HEK293 (cell line): ENCODE measurements around the gene DARS2.

Source experiments
- CTCF ChIA-PET: fragments of 350-600 bp; formaldehyde crosslinking; extraction: SDS; loops from one replicate; lab custom pipeline; 2021; ENCODE audit warnings: antibody characterized with exemption; lab: Yijun Ruan, JAX
- POLR2A ChIA-PET: fragments of 300-600 bp; formaldehyde crosslinking; extraction: SDS; loops from one replicate; lab custom pipeline; 2020; ENCODE audit warnings: antibody characterized with exemption, inconsistent platforms; lab: Yijun Ruan, JAX
- H3K27ac ChIP-seq: fragments of 200-500 bp; sonication (Bioruptor generic); 2 replicates; pipeline ENCODE4 v1.5.1; 2014; ENCODE audit warnings: low read depth, low read length, control low read depth, inconsistent platforms; ENCODE audit errors: extremely low read depth
- H3K36me3 ChIP-seq, 2 experiments: fragments of 200-500 bp in 1 of 2; sonication (Bioruptor generic) in 1 of 2; 1 replicate in 1 of 2; 2 replicates in 1 of 2; pipeline ENCODE4 v1.5.1; 2014 to 2017; ENCODE audit warnings: inconsistent platforms in 2 of 2, low read length in 2 of 2; ENCODE audit not compliant: control insufficient read depth in 2 of 2, insufficient read depth in 1 of 2
- H3K4me1 ChIP-seq: fragments of 200-500 bp; sonication (Bioruptor generic); 2 replicates; pipeline ENCODE4 v1.5.1; 2014; ENCODE audit warnings: mild to moderate bottlenecking, low read length, inconsistent platforms; ENCODE audit not compliant: control insufficient read depth, insufficient read depth
- H3K4me3 ChIP-seq: 2 replicates; pipeline ENCODE4 v1.5.1; 2011; ENCODE audit warnings: low read depth, mild to moderate bottlenecking, control low read depth, low read length, moderate library complexity
- H3K9me3 ChIP-seq: fragments of 200-500 bp; sonication (Bioruptor generic); 2 replicates; pipeline ENCODE4 v1.5.1; 2014; ENCODE audit warnings: low read depth, low read length, inconsistent platforms; ENCODE audit not compliant: control insufficient read depth, insufficient read depth
- GLI2 ChIP-seq: fragments of 450-650 bp; formaldehyde crosslinking; IDR thresholded peaks from 2 replicates; pipeline ENCODE4; 2017; ENCODE audit warnings: missing biosample characterization, missing genetic modification characterization, low read depth, borderline replicate concordance
- KLF1 ChIP-seq: fragments of 450-650 bp; formaldehyde crosslinking; IDR thresholded peaks from 2 replicates; pipeline ENCODE4 v1.5.1; 2016; ENCODE audit warnings: missing biosample characterization, missing genetic modification characterization
- KLF10 ChIP-seq: fragments of 450-650 bp; IDR thresholded peaks from 2 replicates; pipeline ENCODE4 v1.5.1; 2018; ENCODE audit warnings: missing biosample characterization, mild to moderate bottlenecking, missing genetic modification characterization
- WT1 ChIP-seq: fragments of 450-650 bp; formaldehyde crosslinking; IDR thresholded peaks from 2 replicates; pipeline ENCODE4 v1.5.1; 2016; ENCODE audit warnings: missing biosample characterization, missing genetic modification characterization
- ZBTB7A ChIP-seq: fragments of 450-650 bp; formaldehyde crosslinking; IDR thresholded peaks from 2 replicates; pipeline ENCODE4 v1.5.1; 2016; ENCODE audit warnings: low read depth, missing biosample characterization, missing genetic modification characterization
- ZBTB8A ChIP-seq: fragments of 450-650 bp; formaldehyde crosslinking; IDR thresholded peaks from 2 replicates; pipeline ENCODE4 v1.5.1; 2016; ENCODE audit warnings: missing biosample characterization, missing genetic modification characterization
- ZFHX2 ChIP-seq: fragments of 450-650 bp; formaldehyde crosslinking; conservative IDR thresholded peaks from 2 replicates; pipeline ENCODE4 v1.5.1; 2016; ENCODE audit warnings: missing biosample characterization, missing genetic modification characterization
- ZFP41 ChIP-seq: fragments of 450-650 bp; formaldehyde crosslinking; IDR thresholded peaks from 2 replicates; pipeline ENCODE4 v1.5.1; 2016; ENCODE audit warnings: missing biosample characterization, missing genetic modification characterization, borderline replicate concordance
- ZNF133 ChIP-seq: fragments of 450-650 bp; formaldehyde crosslinking; IDR thresholded peaks from 2 replicates; pipeline ENCODE4 v1.5.1; 2016; ENCODE audit warnings: missing biosample characterization, missing genetic modification characterization
- ZNF140 ChIP-seq: fragments of 450-650 bp; formaldehyde crosslinking; IDR thresholded peaks from 2 replicates; pipeline ENCODE4 v1.5.1; 2016; ENCODE audit warnings: missing biosample characterization, missing genetic modification characterization
- ZNF274 ChIP-seq, 2 experiments: fragments of 200-500 bp in 1 of 2; fragments of 450-650 bp in 1 of 2; sonication (Bioruptor generic) in 1 of 2; formaldehyde crosslinking in 1 of 2; IDR thresholded peaks; 2 replicates each; pipeline versions ENCODE4 v1.5.1 to v1.6.1; 2014 to 2016; ENCODE audit warnings: borderline replicate concordance in 1 of 2, inconsistent platforms in 1 of 2, low read length in 1 of 2, missing biosample characterization in 1 of 2, missing genetic modification characterization in 1 of 2
- ZNF391 ChIP-seq: fragments of 450-650 bp; formaldehyde crosslinking; IDR thresholded peaks from 2 replicates; pipeline ENCODE4 v1.5.1; 2016; ENCODE audit warnings: low read depth, missing biosample characterization, missing genetic modification characterization, borderline replicate concordance
- ZNF48 ChIP-seq: fragments of 450-650 bp; formaldehyde crosslinking; IDR thresholded peaks from 2 replicates; pipeline ENCODE4 v1.5.1; 2016; ENCODE audit warnings: missing biosample characterization, missing genetic modification characterization
- ZNF529 ChIP-seq: fragments of 450-650 bp; formaldehyde crosslinking; IDR thresholded peaks from 2 replicates; pipeline ENCODE4 v1.5.1; 2017; ENCODE audit warnings: missing genetic modification characterization, missing biosample characterization; ENCODE audit not compliant: insufficient replicate concordance
- ZNF530 ChIP-seq: fragments of 450-650 bp; formaldehyde crosslinking; IDR thresholded peaks from 2 replicates; pipeline ENCODE4 v1.5.1; 2016; ENCODE audit warnings: low read depth, missing biosample characterization, missing genetic modification characterization
- ZNF561 ChIP-seq: fragments of 450-650 bp; IDR thresholded peaks from 2 replicates; pipeline ENCODE4 v1.5.1; 2018; ENCODE audit warnings: missing biosample characterization, missing genetic modification characterization, borderline replicate concordance
- ZNF596 ChIP-seq: fragments of 450-650 bp; IDR thresholded peaks from 2 replicates; pipeline ENCODE4 v1.5.0; 2018; ENCODE audit warnings: missing biosample characterization, mild to moderate bottlenecking, missing genetic modification characterization, moderate library complexity
- ZNF610 ChIP-seq: fragments of 450-650 bp; formaldehyde crosslinking; IDR thresholded peaks from 2 replicates; pipeline ENCODE4 v1.5.1; 2016; ENCODE audit warnings: missing biosample characterization, missing genetic modification characterization, borderline replicate concordance
- ZNF623 ChIP-seq: fragments of 450-650 bp; formaldehyde crosslinking; IDR thresholded peaks from 2 replicates; pipeline ENCODE4 v1.5.1; 2016; ENCODE audit warnings: missing biosample characterization, missing genetic modification characterization
- ZNF624 ChIP-seq: fragments of 450-650 bp; formaldehyde crosslinking; IDR thresholded peaks from 2 replicates; pipeline ENCODE4 v1.5.1; 2017; ENCODE audit warnings: missing biosample characterization, missing genetic modification characterization
- ZNF664 ChIP-seq: fragments of 450-650 bp; formaldehyde crosslinking; IDR thresholded peaks from 2 replicates; pipeline ENCODE4 v1.5.1; 2016; ENCODE audit warnings: missing biosample characterization, missing genetic modification characterization
- ZNF76 ChIP-seq: fragments of 450-650 bp; formaldehyde crosslinking; IDR thresholded peaks from 2 replicates; pipeline ENCODE4; 2016; ENCODE audit warnings: low read depth, missing biosample characterization, missing genetic modification characterization, borderline replicate concordance
- ZNF776 ChIP-seq: fragments of 450-650 bp; formaldehyde crosslinking; IDR thresholded peaks from 2 replicates; pipeline ENCODE4 v1.5.0; 2017; ENCODE audit warnings: missing biosample characterization, missing genetic modification characterization, borderline replicate concordance
- ZNF792 ChIP-seq: fragments of 450-650 bp; formaldehyde crosslinking; IDR thresholded peaks from 2 replicates; pipeline ENCODE4 v1.5.1; 2016; ENCODE audit warnings: missing biosample characterization, missing genetic modification characterization
- TF ChIP-seq, protein P1 (sequence below): fragments of 450-650 bp; formaldehyde crosslinking; IDR thresholded peaks from 2 replicates; pipeline ENCODE4 v1.5.1; 2016; ENCODE audit warnings: missing biosample characterization, missing genetic modification characterization, low read depth
- TF ChIP-seq, protein P2 (sequence below): fragments of 450-650 bp; formaldehyde crosslinking; IDR thresholded peaks from 2 replicates; pipeline ENCODE4 v1.5.1; 2017; ENCODE audit warnings: missing biosample characterization, mild to moderate bottlenecking, missing genetic modification characterization, moderate library complexity
- TF ChIP-seq, protein P3 (sequence below): fragments of 450-650 bp; formaldehyde crosslinking; IDR thresholded peaks from 2 replicates; pipeline ENCODE4 v1.5.1; 2017; ENCODE audit warnings: missing biosample characterization, missing genetic modification characterization
- TF ChIP-seq, protein P4 (sequence below): fragments of 450-650 bp; formaldehyde crosslinking; IDR thresholded peaks from 2 replicates; pipeline ENCODE4 v1.5.1; 2017; ENCODE audit warnings: missing biosample characterization, missing genetic modification characterization

The DARS2 gene

DNA sequence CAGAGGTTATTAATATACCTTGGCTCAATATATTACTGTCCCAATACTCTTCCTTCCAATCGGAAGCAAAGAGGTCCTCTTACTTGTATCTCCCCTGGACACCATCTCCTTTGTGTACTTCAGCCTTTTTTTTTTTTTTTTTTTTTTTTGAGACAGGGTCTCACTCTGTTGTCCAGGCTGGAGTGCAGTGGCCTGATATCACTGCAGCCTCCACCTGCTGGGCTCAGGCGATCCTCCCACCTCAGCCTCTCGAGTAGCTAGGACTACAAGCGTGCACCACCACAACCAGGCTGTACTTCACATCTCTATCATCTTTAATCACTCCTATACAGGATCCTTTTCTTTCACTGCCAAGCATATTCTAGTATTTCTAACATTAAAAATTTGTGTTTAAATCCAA, 2.8 kb upstream of the DARS2 start:
- POLR2A ChIA-PET, result no interaction called here
- Histone ChIP-seq H3K4me3 (no peak overlapping the region), H3K36me3 (peaks cover 10 to 21% of the 10 kb centered on the region in 2 experiments; a peak in 2 of 3 replicates), H3K27ac (no peak overlapping the region), H3K9me3 (no peaks in the 10 kb centered on the region), H3K4me1 (no peaks in the 10 kb centered on the region; the same call in 1 of the 2 replicates)
- CTCF ChIA-PET, result interaction anchor here (0.6 kb wide), 1 partner anchor 76 kb away, joined by 4 read pairs; no protein-coding TSS in a partner anchor
- TF ChIP-seq ZNF48 (tag by site-specific recombination) (no peak), ZNF529 (tag by site-specific recombination) (no peak), ZNF596 (tag by site-specific recombination) (no peak), ZNF623 (tag by site-specific recombination) (no peak), ZNF133 (tag by site-specific recombination) (no peak), ZNF76 (no peak), ZNF610 (tag by site-specific recombination) (no peak), GLI2 (tag by site-specific recombination) (no peak), ZNF561 (tag by site-specific recombination) (no peak), ZFHX2 (no peak), KLF1 (tag by site-specific recombination) (no peak), ZFP41 (tag by site-specific recombination) (no peak), ZNF391 (tag by site-specific recombination) (no peak), ZNF776 (tag by site-specific recombination) (no peak), ZNF140 (tag by site-specific recombination) (no peak)
- TF ChIP-seq, protein P1, sequence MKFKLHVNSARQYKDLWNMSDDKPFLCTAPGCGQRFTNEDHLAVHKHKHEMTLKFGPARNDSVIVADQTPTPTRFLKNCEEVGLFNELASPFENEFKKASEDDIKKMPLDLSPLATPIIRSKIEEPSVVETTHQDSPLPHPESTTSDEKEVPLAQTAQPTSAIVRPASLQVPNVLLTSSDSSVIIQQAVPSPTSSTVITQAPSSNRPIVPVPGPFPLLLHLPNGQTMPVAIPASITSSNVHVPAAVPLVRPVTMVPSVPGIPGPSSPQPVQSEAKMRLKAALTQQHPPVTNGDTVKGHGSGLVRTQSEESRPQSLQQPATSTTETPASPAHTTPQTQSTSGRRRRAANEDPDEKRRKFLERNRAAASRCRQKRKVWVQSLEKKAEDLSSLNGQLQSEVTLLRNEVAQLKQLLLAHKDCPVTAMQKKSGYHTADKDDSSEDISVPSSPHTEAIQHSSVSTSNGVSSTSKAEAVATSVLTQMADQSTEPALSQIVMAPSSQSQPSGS (tag by site-specific recombination), result no peak
- TF ChIP-seq, protein P2, sequence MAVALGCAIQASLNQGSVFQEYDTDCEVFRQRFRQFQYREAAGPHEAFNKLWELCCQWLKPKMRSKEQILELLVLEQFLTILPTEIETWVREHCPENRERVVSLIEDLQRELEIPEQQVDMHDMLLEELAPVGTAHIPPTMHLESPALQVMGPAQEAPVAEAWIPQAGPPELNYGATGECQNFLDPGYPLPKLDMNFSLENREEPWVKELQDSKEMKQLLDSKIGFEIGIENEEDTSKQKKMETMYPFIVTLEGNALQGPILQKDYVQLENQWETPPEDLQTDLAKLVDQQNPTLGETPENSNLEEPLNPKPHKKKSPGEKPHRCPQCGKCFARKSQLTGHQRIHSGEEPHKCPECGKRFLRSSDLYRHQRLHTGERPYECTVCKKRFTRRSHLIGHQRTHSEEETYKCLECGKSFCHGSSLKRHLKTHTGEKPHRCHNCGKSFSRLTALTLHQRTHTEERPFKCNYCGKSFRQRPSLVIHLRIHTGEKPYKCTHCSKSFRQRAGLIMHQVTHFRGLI, result no peak
- TF ChIP-seq, protein P3, sequence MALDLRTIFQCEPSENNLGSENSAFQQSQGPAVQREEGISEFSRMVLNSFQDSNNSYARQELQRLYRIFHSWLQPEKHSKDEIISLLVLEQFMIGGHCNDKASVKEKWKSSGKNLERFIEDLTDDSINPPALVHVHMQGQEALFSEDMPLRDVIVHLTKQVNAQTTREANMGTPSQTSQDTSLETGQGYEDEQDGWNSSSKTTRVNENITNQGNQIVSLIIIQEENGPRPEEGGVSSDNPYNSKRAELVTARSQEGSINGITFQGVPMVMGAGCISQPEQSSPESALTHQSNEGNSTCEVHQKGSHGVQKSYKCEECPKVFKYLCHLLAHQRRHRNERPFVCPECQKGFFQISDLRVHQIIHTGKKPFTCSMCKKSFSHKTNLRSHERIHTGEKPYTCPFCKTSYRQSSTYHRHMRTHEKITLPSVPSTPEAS (tag by site-specific recombination), result no peak
- TF ChIP-seq, protein P4, sequence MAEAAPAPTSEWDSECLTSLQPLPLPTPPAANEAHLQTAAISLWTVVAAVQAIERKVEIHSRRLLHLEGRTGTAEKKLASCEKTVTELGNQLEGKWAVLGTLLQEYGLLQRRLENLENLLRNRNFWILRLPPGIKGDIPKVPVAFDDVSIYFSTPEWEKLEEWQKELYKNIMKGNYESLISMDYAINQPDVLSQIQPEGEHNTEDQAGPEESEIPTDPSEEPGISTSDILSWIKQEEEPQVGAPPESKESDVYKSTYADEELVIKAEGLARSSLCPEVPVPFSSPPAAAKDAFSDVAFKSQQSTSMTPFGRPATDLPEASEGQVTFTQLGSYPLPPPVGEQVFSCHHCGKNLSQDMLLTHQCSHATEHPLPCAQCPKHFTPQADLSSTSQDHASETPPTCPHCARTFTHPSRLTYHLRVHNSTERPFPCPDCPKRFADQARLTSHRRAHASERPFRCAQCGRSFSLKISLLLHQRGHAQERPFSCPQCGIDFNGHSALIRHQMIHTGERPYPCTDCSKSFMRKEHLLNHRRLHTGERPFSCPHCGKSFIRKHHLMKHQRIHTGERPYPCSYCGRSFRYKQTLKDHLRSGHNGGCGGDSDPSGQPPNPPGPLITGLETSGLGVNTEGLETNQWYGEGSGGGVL (tag by site-specific recombination), result no peak

DNA sequence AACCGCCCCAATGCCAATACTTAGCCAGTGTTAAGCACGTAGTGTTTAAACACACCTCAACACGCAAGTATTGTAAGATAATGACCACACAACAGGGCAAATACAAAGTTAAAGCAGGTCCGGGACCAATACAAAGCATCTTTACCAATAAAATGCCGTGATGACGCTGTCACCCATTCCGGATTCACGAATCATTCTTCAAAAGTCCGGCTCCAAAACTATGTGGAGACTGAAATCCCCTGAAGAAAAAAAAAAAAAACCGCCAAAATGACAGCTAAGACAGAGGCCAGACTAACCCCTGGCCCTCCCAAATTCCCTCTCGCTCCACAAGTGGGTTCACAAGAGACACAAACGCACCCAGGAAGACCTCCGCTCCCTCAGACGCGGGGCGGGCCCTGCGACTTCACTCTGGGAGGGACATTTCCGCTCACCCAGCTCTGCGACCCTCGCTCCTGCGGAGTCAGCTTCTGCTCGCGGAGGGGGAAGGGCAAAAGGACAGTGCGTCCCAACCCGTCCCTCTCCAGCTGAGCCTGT, 625 bp upstream of the DARS2 start:
- CTCF ChIA-PET, result interaction anchor here (0.6 to 3.2 kb wide), 3 partner anchors 77 to 998 kb away, joined by 3 to 26 read pairs (median 3); no protein-coding TSS in a partner anchor
- POLR2A ChIA-PET, result interaction anchor here (1.0 to 3.1 kb wide), 7 partner anchors 28 to 346 kb away, joined by 3 to 28 read pairs (median 8); partner anchors contain the start of genes GAS5, KLHL20, PRDX6 and ZBTB37
- Histone ChIP-seq H3K4me3 (peak overlapping the region; percentile 91), H3K4me1 (no peaks in the 10 kb centered on the region; the same call in 1 of the 2 replicates), H3K27ac (peak overlapping the region; percentile 74), H3K36me3 (peaks cover 7 to 17% of the 10 kb centered on the region in 2 experiments; a peak in 2 of 3 replicates), H3K9me3 (no peaks in the 10 kb centered on the region)
- no peak for TF ChIP-seq ZBTB8A (tag by site-specific recombination)
- TF ChIP-seq, protein P3 (tag by site-specific recombination), result no peak
- TF ChIP-seq ZNF274 (IDR thresholded peaks at IDR 0.05; ENCODE audit: low read length), result no peak
- no peak for TF ChIP-seq ZNF274 (tag by site-specific recombination; IDR thresholded peaks at IDR 0.05; ENCODE audit: borderline replicate concordance)
- no peak for TF ChIP-seq ZNF664 (tag by site-specific recombination)
- TF ChIP-seq ZNF624, result no peak
- TF ChIP-seq ZBTB7A (tag by site-specific recombination), result 0 out of 2 replicates have a peak, but pooled peaks have one; percentile 56
- TF ChIP-seq WT1 (tag by site-specific recombination), result peak; percentile 35; the same call in 1 of the 2 replicates
- TF ChIP-seq KLF10 (tag by site-specific recombination), result no peak
- TF ChIP-seq ZNF530 (tag by site-specific recombination), result no peak
- no peak for TF ChIP-seq ZNF792 (tag by site-specific recombination)
- TF ChIP-seq ZNF776 (tag by site-specific recombination), result no peak
